ENCODE measurements around the gene NEMP1.

NEMP1 gene

DNA sequence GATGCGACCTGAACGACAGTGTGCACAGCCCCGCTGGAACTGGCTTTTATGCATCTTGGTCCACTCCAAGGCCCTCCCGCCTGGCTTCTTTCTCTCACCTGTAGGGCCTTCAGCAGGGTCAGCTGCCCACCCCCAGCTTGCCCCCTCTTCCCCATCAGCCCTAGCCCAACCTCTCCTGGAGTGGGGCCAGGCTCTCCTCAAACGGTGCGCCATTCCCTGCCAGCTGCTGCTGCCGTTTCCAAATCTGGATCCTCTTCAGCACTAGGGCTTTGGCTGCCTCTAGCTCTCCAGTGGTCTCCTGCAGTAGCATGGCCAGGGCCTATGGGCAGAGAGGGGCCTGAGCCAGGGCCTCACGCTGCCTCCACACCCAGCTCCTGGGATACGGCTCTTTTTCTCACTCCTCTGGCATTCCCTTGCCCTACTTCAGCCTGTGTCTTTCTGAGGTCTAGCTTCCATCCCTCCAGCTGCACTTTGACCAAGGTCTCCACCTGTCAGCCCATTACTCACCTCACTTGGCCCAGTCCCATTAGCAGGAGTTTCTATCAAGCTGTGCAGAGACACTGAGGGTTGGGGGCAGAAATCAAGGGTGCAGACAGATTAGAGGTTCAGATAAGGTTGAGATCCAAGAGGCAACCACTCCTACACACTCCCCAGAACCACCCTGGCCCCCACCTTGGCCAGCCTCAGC, 27.6 kb upstream of the NEMP1 start:
- no peak for DNase-seq

GRCh38 chr12:57105011-57105753, 26.6 kb upstream of the NEMP1 start:
- no peak for DNase-seq

GRCh38 chr12:57104292-57104910, 25.8 kb upstream of the NEMP1 start:
- no peak for DNase-seq

DNA sequence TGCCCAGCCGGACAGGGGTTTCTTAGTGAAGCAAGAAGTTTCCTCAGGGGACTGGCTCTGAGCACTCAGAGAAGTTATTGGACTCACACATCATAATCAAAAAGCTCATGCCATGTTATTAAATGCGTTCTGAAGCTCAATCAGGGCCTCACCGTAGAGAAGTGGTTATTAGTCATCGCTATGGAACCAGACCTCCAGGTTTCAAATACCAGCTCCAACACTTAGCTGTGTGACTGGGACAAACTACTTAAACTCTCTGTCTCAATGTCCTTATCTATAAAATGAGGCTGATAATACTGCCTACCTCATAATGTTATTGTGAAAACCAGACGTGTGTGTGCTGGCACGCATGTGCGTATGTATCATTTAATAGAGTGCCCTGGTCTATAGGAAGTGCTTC, 25.3 kb upstream of the NEMP1 start:
- DNase-seq = no peak

DNA sequence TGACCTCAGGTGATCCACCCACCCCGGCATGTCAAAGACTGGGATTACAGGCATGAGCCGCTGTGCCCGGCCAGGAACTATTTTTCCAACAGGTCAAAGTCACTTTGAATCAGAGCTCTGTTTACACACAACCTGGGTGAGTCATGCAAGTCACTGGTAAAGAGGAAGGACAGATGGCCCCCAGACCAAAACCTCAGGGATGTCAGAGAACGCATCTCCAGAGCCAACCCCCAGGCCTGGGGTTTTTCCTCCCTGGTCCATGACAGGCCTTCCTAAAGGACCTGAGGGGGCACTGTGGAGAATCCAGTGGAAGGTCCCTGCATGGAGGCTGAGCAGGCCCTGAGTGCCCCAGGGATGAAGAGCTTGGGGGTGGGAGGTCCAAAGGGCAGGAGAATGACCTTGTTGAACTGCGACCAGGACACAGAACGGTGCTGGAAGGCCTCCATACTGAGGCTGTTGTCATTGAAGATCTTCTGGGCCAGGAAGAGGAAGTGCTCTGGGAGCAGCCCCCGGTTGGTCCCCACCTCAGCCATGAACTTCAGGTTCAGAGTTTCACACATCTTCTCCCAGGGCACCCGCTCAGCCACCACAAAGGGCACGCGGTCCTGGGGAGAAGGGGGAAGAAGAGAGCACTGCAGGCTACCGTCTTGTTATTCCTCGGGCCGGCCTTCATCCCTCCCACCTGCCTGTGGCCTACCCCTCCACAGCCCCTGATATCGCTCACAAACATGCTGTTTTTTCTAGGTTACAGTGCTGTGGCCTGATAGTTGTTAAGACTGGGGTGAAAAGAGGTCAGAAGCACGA, 23.5 kb upstream of the NEMP1 start:
- no peak for DNase-seq

GRCh38 chr12:57099766-57100165, 21.2 kb upstream of the NEMP1 start:
- DNase-seq = no peak

DNA sequence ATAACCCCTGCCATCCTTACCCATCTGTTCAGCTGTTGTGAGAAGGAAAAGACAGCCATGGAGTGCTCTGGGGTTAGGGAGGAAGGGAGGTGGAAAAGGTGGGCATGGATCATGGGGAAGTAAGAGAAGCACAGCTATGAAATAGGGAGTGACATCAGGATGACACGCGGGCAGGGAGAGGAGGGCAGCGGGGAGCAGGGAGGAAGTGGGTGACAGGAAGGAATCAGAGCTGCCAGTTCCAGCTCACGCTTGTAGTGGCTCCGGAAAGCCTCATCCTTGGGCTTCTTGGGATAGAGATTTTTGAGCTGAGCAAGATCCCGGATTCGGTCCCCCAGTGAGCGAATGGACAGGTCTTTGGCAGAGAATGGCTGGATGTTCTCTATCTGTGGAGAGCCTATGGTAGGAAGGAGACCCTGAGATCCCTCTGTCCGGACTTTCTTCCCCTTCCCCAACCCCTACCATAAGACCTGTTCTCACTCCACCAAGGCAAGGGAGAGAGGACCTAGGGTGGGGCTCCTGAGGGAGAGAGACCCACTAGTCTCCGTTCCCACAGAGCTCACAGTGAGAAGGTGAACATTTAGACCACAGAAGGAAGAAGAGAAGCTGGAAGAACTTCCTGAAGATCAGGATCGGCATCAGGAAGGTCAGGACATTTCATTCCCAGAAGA, 20.6 kb upstream of the NEMP1 start:
- DNase-seq = no peak

DNA sequence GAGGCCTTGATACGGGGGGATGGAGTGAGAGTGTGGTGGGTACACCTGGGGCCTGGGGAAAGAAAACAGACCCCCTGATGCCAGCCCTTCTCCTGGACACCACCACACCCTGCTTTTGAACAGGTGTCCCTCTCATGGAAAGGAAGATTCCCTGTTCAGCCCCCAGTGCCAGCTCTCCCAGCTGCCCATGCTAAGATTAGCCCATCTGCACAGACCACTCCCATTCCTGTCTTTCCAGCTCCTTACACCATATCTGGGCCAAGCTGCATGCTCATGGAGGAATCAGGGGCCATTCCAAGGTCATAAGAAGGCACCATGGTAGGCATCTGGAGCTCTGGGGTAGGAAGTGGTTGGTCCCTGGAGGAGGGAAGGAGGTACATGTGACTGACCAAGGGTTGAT, 20.0 kb upstream of the NEMP1 start:
- no peak for DNase-seq

DNA sequence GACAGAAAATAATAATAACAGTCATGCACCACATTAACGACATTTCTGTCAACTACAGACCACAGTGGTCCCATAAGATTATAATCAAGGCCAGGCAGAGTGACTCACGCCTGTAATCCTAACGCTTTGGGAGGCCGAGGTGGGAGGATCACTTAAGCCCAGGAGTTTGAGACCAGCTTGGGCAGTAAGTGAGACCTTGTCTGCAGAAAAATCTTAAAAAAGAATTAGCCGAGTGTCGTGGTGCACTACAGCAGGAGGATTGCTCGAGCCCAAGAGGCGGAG, 18.9 kb upstream of the NEMP1 start:
- no peak for DNase-seq

DNA sequence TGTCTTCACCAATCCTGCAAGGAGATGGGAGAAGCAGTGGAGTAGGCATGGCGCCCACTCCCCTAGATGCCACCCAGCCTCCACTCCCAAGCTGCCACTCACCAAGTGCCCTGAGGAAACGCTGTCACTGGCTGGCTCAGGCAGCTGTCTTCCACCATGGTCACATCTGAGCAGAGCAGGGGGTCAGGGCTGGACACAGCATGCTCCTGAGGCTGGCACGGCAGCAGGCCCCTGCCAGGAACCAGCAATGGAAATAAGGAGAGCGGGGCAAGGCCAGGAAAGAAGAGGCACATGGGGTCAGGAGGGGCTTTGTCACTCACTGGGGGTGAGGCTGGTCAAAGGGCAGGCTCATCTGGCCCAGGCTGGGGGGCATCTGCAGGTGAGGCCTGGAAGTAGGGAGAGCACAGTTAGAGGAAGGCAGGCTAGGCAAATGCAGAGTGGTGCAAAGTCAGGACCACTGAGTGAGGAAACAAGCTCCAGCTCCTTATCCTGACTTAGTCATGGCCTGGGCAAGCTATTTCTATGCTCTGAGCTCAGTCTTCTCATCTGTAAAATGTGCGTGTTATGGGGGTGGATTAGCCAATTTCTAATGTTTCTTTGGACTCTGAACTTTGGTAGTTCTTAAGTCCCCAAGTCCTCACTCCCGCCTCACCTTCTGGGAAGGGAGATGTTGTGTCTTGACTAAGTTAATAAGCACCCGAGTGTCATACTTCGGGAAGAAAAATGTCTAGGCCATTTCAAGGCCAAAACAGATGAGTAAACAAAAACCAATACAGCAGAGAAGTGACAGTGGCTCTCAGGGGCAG, 18.4 kb upstream of the NEMP1 start:
- no peak for DNase-seq

DNA sequence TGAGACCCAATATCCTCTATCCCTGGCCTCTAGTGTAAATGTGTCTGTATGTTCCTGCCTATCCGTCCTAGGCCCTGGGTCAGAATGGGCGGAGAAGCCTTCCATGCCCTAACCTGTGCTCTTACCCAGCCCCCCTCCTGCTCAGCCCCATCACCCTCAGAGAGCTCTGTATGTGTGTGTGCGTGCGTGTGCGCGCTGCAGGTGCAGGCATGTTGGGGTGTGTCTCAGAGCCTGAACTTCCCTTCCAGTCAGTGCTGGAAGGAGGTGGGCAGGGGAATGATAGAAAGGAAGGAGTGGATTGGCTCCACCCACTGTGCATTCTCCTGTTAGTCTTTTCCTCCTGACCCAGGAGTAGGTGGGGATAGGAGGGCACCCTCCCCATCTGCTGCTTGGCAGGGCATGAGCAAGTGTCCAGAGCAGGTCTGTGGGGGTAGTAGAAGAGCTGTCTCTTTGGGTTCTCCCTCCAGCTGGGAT, 17.5 kb upstream of the NEMP1 start:
- no peak for DNase-seq

DNA sequence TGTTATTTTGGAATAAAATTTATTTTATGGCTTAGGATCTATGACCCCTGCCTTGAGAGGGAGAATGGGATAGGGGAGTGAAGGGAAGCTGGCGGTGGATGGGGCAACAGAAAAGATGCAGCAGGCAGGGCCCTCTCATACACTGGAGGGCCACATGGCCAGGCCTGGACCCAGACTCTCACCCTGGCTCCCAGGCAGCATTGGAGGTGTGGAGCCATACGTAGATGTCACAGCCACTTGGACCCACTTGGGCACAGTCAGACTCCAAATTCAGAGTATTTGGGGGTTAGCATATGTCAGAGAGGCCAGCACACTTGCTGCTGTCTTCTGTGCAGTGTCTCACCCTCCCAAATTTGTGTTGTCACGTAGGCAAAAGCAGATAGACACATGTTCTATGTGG, 16.8 kb upstream of the NEMP1 start:
- no peak for DNase-seq

DNA sequence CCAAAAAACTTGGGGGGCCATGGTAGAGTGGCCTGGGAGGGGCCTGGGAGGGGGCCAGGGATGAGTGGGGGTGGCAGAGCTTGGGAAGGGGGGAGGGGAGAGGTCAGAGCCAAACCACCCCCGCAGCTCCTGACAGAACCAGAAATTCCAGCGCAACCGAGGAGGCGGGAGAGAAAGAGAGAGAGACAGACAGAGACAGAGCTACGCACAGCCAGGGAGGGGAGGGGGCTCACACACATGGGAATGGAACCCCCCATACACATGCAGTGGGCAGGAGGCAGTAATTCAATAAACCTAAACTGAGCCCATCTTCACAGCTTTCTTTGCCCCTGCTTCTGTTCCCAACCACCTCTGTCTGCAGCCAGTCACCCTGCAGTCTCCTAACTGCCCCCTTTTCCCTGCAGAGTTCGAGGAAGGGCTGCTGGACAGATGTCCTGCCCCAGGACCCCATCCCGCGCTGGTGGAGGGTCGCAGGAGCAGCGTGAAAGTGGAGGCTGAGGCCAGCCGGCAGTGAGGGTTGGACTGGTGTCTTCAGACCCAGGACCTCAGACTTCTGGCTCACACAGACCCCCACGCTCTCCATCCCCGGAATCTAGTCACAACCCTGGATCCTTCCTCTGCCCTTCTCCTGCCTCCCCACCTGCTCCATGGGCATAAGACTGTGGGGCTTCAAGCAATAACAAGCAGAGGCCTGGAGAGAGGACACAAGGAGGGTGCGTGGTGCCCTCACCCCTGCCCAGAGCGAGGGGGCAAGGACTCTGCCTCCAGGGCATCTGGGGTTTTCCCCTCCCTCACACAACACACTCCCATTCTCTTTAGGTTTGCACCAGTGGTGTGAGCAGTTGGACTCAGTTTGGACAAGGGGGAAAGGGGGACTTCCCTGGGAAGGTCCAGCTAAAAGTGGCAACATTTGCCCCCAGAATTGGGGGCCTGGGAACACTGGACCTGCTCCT, 15.9 kb upstream of the NEMP1 start:
- no peak for DNase-seq

GRCh38 chr12:57093415-57094207, 15.0 kb upstream of the NEMP1 start:
- DNase-seq = peak in 3 of 14 donors; percentile 7 to 53 (median 20)

GRCh38 chr12:57092876-57093414, 14.4 kb upstream of the NEMP1 start:
- DNase-seq = no peak

GRCh38 chr12:57092529-57092862, 13.9 kb upstream of the NEMP1 start:
- DNase-seq = no peak

DNA sequence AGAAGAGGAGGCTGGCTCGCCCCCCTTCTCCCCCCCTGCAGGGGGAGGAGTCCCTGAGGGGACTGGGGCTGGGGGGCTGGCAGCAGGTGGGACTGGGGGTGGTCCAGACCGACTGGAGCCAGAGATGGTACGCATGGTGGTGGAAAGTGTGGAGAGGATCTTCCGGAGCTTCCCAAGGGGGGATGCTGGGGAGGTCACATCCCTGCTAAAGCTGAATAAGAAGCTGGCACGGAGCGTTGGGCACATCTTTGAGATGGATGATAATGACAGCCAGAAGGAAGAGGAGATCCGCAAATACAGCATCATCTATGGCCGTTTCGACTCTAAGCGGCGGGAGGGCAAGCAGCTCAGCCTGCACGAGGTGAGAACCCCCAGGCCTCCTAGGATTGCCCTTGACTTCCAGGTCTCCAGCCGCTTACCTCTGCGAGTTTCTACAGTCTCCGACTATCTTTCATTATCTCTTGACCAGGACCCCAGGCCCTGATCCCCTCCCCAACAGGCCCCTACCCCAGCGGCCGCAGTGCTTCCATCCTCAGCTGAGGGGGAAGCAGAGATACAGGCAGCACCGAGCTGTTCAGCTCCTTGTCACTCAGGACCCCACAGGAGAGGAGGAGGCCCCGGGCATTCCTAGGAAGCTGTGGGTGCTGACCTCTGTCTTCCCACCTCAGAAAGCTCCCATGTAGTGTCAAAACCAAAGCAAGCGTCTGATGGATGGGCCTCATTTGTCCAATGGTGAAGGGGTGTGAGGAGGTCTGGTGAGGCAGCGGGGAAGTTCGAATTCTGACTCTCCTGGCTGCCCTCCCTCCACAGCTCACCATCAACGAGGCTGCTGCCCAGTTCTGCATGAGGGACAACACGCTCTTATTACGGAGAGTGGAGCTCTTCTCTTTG, 13.3 kb upstream of the NEMP1 start:
- DNase-seq = no peak

- DNase-seq = peak in 7 of 14 donors; percentile 17 to 33 (median 26)
Observed at GRCh38 chr12:57090924-57091637, 12.5 kb upstream of the NEMP1 start.
